GM10266 (cell line): Measurements from ENCODE around the gene CYBA.

Source experiments
- DNase-seq: peaks from one replicate; pipeline ENCODE4 v3.0.0; 2012; ENCODE audit errors: extremely low spot score
- CTCF ChIP-seq: IDR thresholded peaks from 2 replicates; pipeline ENCODE4 v1.5.1; 2012; ENCODE audit warnings: mild to moderate bottlenecking, low read depth; ENCODE audit not compliant: control insufficient read depth, insufficient read depth; ENCODE audit errors: missing control alignments

CYBA gene

DNA sequence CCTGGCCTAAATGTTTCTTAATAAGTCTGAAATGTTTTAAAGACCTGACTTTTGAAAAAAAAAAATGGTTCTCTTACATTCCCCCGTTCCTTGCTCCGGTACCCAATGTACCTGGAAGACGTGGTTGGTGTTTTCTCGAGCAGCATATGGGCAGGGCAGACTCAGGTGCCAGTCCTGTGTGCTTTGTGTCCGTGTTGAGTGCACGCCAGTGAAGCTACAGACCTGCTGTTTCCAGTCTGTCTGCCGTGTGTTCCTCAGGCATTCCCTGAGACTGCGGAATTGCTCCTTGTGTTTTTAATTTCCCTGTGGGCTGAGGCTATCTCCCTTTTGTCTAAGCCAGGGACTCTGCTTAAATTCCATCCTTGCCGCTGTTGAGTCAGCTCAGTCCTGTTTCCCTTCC lies 24.2 kb downstream of the CYBA start:
- no peak for DNase-seq
- TF ChIP-seq CTCF = no peak

DNA sequence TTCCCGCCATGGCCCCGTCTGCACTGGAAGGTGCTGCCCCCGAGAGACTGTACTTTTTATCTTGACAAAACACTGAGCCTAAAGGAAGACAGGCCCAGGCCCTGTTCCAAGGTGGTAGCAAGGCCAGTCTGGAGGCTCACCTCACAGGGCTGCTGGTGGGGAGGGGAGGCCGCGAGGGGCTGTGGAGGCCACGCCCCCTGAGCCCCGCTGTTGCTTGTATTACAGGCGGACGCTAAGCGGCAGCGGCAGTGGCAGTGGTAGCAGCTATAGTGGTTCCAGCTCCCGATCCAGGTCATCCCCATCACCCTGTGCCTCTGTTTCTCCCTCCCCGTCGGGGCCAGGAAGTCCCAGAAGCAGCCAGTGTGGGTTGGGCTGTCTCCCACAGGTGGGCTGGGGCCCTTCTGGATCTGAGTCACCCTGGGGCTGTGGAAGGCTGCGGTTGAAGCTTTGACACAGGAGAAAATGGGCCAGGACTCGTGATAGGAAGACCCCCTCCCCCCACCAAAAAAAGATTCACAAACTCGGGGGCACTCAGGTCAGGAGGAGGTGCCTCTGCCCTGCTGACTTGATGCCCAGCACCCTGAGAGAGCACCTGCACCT lies 25.8 kb downstream of the CYBA start:
- no peak for DNase-seq
- TF ChIP-seq CTCF = no peak

GRCh38 chr16:88624481-88624880 lies 26.4 kb downstream of the CYBA start:
- TF ChIP-seq CTCF = no peak
- DNase-seq = no peak

DNA sequence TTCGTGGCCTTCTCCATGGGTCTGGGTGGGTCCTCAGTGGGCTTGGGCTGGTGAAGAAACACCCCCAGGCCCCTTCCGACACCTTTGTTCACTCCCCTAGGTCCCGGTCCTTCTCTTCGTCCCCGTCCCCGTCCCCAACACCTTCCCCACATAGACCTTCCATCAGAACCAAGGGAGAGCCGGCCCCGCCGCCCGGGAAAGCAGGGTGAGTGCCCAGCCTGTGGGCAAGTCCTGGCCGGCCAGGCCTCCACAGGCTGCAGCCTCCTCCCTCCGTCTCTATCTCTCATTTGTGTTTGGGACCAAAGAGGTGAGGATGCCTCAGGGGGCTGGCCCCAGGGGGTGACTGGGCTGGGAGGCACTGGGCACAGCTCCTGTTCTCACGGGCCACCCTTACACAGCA lies 27.0 kb downstream of the CYBA start:
- no peak for DNase-seq
- TF ChIP-seq CTCF = no peak

DNA sequence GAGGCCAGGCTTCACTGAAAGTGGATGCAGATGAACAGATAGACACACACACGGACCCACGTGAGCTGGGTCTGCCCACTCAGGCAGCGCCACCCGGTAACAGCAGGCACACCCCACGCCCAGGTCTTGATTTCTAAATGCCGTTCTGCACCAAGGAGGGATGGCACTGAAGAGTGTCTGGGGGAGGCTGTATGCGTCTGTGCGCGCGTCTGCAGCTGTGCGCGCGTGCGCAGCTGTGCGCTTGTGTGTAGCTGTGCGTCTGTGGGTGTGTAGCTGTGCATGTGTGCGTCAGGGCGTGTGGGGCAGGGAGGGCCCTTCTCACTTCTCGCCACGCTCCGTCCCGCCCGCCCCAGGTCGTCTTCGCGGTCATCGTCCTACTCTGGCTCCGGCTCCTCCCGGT lies 28.0 kb downstream of the CYBA start:
- no peak for TF ChIP-seq CTCF
- no peak for DNase-seq

DNA sequence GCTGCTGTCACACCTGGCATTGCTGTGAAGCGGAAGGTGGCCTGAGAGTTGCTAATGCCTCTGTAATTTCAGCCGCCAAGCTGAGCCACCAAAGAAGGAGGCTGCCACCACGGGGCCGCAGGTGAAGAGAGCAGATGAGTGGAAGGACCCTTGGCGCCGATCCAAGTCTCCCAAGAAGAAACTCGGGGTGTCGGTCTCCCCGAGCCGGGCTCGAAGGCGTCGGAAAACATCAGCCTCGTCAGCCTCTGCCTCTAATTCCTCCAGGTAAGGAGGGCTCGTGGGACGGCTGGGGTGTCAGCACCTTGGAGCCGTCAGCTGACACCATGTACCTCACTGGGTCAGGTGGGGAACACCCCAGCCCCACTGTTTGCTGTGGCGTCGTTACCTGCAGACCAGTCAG lies 28.7 kb downstream of the CYBA start:
- TF ChIP-seq CTCF = no peak

DNA sequence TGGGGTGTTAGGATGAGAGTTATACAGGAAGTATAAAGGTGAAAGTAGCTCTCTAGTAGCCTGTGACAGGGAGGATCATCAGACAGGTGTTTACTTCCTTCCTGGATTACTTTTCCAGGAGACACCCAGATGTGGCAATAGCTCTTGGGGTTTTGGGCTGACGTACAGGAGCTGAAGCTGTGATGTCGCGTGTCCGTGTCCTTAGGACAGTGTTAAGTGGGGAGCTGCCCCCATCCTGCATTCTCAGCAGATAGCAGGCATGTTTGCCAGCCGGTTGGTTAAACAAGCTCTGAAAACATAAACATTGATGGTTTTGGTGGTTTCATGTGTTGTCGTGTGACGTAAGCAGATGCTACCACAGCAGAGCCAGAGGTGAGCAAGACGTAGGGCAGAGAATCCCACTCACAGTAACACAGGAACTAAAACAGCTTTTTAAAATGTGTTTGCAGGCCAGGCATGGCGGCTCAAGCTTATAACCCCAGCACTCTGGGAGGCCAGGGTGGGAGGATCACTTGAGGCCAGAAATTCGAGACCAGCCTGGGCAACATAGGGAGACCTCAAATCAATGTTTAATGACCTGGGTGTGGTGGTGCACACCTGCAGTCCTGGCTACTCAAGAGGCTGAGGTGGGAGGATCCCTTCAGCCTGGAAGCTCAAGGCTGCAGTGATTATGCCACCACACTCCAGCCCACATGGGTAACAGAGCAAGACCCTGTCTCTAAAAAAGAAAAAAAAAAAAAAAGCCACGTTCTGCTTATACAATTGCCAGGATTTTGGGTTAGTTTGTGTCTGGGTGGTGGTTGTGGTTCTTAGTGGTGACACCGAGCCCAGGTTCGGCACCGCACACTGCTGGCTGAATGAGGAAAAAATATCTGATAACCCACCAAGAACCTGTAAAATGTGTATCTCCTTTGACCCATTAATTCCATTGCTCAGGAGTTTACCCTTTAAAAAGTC lies 30.7 kb downstream of the CYBA start:
- DNase-seq = no peak
- no peak for TF ChIP-seq CTCF

More for the DNA sequence above, 28.7 kb downstream of the CYBA start:
- no peak for DNase-seq
